ENCODE results near the gene ZNF827.

GRCh38 chr4:145907390-145907789 is 31.2 kb downstream of the ZNF827 start:
- TF ChIP-seq GATA2 (IDR thresholded peaks at IDR 0.05; ENCODE audit: low read depth, low read length) (no peak), GATA3 (IDR thresholded peaks at IDR 0.05; ENCODE audit: low read depth, low read length) (no peak)

Measured in SH-SY5Y (cell line).